Neural crest cell (in vitro differentiated cells): ENCODE data around the gene HNRNPD. TPM values are rescaled to one million over a fixed set of nuclear protein-coding genes. Genes with fewer than 3 reads are reported as not detected.

Experiments used
- DNase-seq: peaks from one replicate; pipeline ENCODE4 v3.0.0; 2021; ENCODE audit warnings: low read depth, mixed read lengths, low spot score
- H3K27ac Mint-ChIP-seq: one replicate; pipeline ENCODE4 v1.8.0; 2021; ENCODE audit warnings: mild to moderate bottlenecking, mixed read lengths; ENCODE audit not compliant: unreplicated experiment
- H3K27me3 Mint-ChIP-seq: 2 replicates; pipeline ENCODE4 v1.8.0; 2021; ENCODE audit warnings: low read depth, mild to moderate bottlenecking, mixed read lengths
- H3K36me3 Mint-ChIP-seq: 2 replicates; pipeline ENCODE4 v1.8.0; 2021; ENCODE audit warnings: low read depth, mild to moderate bottlenecking, mixed read lengths
- H3K4me1 Mint-ChIP-seq: 2 replicates; pipeline ENCODE4 v1.8.0; 2021; ENCODE audit warnings: mixed read lengths
- H3K4me3 Mint-ChIP-seq: one replicate; pipeline ENCODE4 v1.8.0; 2021; ENCODE audit warnings: mild to moderate bottlenecking, mixed read lengths
- H3K9me3 Mint-ChIP-seq: 2 replicates; pipeline ENCODE4 v1.8.0; 2021; ENCODE audit warnings: mixed read lengths
- total RNA-seq: library from RNA; stranded (reverse); gene quantifications from 2 replicates; pipeline ENCODE4 v1.2.1, GENCODE V29; 2021
- TF ChIP-seq, protein P1 (sequence below): fragments of 200-600 bp; sonication (generic); conservative IDR thresholded peaks from 2 replicates; pipeline ENCODE4 v1.5.0; 2021; ENCODE audit warnings: antibody characterized with exemption, mild to moderate bottlenecking

The HNRNPD gene
- total RNA-seq, 1 donor from 2014 or later: 610 TPM

- H3K27ac Mint-ChIP-seq: no peak overlapping the region
- no peaks in the 10 kb centered on the region for H3K27me3 Mint-ChIP-seq
- H3K9me3 Mint-ChIP-seq: no peaks in the 10 kb centered on the region
Observed at GRCh38 chr4:82360298-82361177, 13.3 kb downstream of the HNRNPD start.

DNA sequence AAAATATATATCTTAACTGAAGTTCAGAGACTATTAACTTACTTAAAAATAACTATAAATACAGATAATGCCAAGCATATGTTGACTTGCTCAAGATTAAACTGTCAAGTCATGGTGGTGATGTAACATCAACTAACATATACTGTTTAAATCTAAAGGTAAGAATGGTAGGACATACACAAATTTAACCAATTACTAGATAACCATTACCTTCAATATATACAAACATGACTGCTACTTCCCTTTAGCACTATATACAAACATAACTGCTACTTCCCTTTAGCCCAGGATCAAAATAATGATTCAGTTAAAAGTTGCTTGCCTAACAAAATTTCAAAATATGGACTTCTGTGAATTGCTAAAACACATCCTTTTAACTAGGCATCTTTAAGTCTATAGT lies 14.9 kb downstream of the HNRNPD start:
- no peak overlapping the region for H3K27ac Mint-ChIP-seq
- H3K4me1 Mint-ChIP-seq: peaks cover 22% of the 10 kb centered on the region
- no peak overlapping the region for H3K4me3 Mint-ChIP-seq
- no peaks in the 10 kb centered on the region for H3K27me3 Mint-ChIP-seq
- peaks cover 20% of the 10 kb centered on the region for H3K36me3 Mint-ChIP-seq
- H3K9me3 Mint-ChIP-seq: no peaks in the 10 kb centered on the region
- TF ChIP-seq, protein P1, sequence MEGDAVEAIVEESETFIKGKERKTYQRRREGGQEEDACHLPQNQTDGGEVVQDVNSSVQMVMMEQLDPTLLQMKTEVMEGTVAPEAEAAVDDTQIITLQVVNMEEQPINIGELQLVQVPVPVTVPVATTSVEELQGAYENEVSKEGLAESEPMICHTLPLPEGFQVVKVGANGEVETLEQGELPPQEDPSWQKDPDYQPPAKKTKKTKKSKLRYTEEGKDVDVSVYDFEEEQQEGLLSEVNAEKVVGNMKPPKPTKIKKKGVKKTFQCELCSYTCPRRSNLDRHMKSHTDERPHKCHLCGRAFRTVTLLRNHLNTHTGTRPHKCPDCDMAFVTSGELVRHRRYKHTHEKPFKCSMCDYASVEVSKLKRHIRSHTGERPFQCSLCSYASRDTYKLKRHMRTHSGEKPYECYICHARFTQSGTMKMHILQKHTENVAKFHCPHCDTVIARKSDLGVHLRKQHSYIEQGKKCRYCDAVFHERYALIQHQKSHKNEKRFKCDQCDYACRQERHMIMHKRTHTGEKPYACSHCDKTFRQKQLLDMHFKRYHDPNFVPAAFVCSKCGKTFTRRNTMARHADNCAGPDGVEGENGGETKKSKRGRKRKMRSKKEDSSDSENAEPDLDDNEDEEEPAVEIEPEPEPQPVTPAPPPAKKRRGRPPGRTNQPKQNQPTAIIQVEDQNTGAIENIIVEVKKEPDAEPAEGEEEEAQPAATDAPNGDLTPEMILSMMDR: no peak
- DNase-seq: no peak

More at GRCh38 chr4:82360298-82361177, 13.3 kb downstream of the HNRNPD start:
- H3K36me3 Mint-ChIP-seq: peaks cover 19% of the 10 kb centered on the region
- H3K4me3 Mint-ChIP-seq: no peak overlapping the region
- TF ChIP-seq, protein P1: peak; percentile 72
- H3K4me1 Mint-ChIP-seq: peaks cover 32% of the 10 kb centered on the region
- no peak for DNase-seq

GRCh38 chr4:82357640-82358039 lies 16.2 kb downstream of the HNRNPD start:
- Mint-ChIP-seq H3K4me3 (no peak overlapping the region), H3K4me1 (peaks cover 14% of the 10 kb centered on the region), H3K27ac (no peak overlapping the region), H3K36me3 (peaks cover 25% of the 10 kb centered on the region), H3K27me3 (no peaks in the 10 kb centered on the region), H3K9me3 (no peaks in the 10 kb centered on the region)
- no peak for DNase-seq
- TF ChIP-seq, protein P1: no peak

DNA sequence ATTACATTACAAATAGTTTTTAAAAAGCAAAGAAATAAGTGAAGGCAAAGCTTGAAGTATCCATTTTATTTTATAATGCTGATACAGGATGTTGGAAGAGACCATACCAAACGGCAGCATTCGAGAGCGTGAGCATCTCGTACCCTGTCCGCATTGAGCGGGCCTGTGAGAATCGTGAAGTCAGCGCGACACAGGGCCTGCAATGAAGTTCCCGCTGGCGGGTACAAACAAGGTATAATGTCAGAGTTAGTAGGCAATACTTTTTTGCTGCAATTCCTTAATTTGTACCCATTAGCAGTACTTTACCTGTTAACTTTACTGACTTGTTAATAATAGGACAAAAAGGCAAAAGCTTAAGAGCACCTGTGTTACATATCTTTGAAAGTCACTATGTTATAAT lies 19.0 kb downstream of the HNRNPD start:
- Mint-ChIP-seq H3K27me3 (no peaks in the 10 kb centered on the region), H3K9me3 (no peaks in the 10 kb centered on the region), H3K36me3 (peaks cover 36% of the 10 kb centered on the region), H3K4me3 (no peak overlapping the region), H3K4me1 (peaks cover 3% of the 10 kb centered on the region), H3K27ac (no peak overlapping the region)
- TF ChIP-seq, protein P1: no peak
- no peak for DNase-seq

- DNase-seq: no peak
- H3K4me1 Mint-ChIP-seq: peaks cover 5% of the 10 kb centered on the region
- H3K36me3 Mint-ChIP-seq: peaks cover 37% of the 10 kb centered on the region
- H3K27ac Mint-ChIP-seq: no peak overlapping the region
- no peak overlapping the region for H3K4me3 Mint-ChIP-seq
- no peaks in the 10 kb centered on the region for H3K9me3 Mint-ChIP-seq
- H3K27me3 Mint-ChIP-seq: peaks cover 2% of the 10 kb centered on the region
- TF ChIP-seq, protein P1: no peak
Observed at GRCh38 chr4:82352825-82353366, 20.9 kb downstream of the HNRNPD start.
